NCI-H345 treated with DMSO at 0.1 percent for 48 hours (cell line): ENCODE measurements around the gene CPEB3.

Source experiments
- DNase-seq: peaks from one replicate; lab custom pipeline; 2025; ENCODE audit not compliant: unreplicated experiment; lab: John Stamatoyannopoulos, UW

Gene CPEB3

GRCh38 chr10:92268748-92269147 is 22.1 kb downstream of the CPEB3 start:
- no peak for DNase-seq

GRCh38 chr10:92267343-92267742 is 23.5 kb downstream of the CPEB3 start:
- no peak for DNase-seq

GRCh38 chr10:92265687-92266258 is 25.1 kb downstream of the CPEB3 start:
- DNase-seq = no peak

DNA sequence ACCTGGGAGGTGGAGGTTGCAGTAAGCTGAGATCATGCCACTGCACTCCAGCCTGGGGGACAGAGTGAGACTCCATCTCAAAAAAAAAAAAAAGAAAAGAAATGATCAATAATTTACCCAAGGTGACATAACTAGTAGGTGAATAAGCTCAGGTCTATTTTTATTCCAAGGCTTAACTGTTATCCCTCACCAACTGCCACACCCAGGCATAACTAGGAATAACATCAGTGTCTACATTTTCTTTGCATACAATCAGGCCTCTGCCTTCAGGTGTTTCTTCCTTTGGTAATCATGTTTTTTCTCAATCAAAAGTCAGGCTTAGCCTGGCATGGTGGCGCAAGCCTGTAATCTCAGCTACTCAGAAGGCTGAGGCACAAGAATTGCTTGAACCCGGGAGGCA is 26.6 kb downstream of the CPEB3 start:
- no peak for DNase-seq

DNA sequence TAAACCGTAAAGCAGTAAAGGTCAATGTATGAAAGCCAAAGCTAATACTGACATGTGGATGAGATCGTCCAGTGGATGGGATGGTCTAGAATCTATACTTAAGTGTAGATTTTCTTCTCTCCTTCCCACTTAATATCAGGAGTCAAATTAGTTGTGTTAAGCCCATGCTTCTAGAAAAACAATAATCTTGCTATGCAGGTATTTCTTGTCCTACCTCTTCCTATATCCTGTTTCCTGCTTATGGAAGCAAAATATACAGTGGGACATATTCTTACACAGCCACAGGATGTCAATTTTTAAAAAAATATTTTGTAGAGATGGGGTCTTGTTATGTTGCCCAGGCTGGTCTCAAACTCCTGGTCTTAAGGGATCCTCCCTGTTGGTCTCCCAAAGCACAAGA is 27.5 kb downstream of the CPEB3 start:
- DNase-seq = no peak

DNA sequence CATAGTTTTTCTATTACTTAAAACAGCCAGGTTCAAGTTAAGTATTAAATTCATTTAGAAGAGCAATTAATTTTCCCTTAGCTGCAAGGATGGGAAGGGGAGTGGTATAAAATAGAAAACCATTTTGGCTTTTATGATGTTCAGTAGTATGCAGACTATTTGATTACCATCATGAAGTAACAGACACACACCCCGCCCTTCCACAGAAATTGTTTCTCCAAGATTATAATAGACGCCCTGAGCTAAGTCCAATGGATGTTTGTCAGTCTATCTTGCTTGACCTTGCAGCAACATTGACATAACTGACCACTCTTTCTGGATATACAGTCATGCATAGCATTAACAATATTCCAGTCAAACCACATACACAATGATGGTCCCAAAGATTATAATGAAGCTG is 42.3 kb downstream of the CPEB3 start:
- DNase-seq = no peak

DNA sequence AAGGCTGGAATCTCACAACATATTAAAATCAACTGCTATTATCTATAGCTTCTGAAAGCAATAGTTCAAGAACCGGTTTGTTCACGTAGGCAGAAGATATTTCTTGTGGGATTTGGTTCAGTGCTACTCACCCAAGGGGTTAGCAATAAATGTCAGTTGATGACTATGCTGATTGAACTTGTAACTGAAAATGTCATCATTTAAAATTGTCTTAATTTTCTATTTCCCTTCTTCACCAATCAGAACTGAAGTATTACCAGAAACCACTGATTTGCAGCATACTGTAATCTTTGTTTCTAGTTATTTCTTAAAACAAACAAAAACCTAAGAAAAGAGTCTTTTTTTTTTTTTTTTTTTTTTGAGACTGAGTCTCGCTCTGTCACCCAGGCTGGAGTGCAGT is 46.1 kb downstream of the CPEB3 start:
- DNase-seq = no peak

DNA sequence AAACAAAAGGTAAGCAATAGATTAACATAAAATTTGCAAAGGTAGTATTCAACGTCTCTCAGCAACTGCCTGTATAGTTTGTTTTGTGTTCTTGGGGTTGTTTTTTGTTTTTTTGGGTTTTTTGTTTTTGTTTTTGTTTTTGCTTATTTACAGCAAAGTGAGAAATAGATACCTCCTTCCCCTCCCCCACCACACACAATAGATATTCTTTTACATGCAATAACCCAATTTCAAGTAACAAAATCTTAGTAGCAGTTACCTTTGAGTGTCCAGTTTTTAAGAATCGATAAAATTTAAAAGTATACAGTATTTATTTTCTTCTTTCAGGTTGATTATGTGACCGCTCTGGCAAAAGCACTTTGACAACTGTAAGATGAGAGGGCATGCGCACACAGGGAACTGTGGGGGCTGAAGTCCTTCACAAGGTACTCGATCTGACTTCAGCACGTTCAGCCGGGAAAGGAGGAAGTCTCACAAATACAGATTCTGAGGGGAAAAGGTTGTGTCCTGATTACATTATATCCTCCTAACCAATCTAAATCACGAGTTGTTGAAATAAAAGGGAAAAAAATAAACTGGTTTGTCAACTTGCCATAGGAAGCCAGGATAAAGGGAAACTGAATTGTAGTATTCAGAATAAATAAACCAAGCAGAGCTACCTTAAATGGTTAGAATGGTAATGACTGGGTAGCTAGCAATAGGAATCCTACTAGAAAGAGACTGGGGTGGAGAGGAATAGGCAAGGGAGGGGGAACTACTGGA is 47.8 kb downstream of the CPEB3 start:
- peak; percentile 42 for DNase-seq

DNA sequence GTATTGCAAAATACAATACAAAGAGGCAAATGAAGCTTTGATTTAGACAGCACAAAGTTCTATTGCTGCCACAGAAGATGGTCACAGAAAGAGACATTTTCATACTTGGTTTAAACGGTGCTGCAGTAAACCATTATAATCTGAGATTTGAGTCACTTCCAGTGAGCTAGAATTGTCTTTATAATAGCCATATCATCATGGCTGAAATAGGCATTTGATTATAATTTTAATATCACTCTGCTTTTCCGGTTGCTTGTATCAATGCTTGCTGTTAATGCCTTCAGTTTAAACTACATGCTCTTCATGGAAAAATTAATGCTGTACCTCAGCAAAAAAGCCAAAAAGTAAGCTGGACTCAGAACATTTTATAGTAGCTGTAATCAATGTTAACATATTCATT is 48.5 kb downstream of the CPEB3 start:
- DNase-seq = no peak

DNA sequence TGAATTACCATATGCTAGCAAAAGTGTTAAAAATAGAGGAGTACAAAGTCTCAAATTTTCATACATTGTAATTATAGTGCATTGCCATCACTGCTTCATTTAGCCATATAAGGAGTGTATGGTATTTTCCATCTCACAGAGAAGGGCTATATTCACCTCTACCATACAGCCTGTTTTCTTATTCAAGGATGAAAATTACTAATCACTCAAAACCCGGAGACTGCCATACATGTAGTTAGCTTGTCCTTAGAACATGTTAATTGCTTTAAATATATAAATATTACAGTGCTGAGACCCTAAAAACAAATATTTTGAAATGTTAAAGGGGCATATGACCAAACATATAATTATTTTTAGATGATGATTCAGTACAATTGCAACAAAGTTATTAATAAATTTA is 49.4 kb downstream of the CPEB3 start:
- DNase-seq = no peak

- no peak for DNase-seq
Observed at GRCh38 chr10:92241158-92241500, 49.7 kb downstream of the CPEB3 start.

DNA sequence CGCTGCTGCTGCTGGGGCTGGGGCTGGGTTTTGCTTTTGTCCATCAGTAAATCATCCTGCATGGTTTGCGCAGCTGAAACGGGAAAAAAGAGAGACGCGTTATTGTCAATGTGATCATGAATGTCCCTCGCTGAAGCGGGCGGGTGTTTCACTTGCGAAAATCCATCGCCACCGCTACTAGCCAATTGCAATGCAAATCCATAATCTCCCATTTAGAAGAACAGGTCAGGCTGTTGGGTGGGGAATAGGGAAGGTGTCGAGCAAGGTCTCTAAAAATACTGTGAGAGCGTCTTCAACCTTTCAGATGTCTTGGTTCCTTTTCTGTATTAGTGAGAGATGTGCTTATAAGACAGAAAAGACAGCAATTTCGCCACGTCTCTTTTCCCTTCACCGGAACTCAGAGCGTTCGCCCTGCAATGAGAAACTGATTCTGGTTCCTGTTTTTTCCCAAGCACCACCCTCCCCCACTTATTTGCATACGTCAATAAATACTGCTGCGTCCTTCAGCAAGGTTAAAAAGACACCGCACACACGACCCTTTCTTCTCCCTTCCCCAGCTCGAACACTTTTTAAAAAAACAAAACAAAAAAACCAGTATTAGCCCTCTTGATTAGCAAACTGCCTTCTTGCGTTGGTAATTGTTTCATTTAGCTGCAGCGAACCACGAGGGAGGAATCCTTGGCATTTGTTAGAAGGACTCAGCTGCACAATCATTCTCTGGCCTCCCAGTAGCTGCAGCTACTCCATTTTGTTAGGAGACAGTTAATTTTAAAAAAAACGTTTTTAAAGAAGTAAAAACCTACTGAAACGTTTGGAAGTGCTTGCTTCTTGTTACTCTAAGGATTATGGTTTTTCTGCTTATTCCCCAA is 50.4 kb downstream of the CPEB3 start:
- DNase-seq = no peak

DNA sequence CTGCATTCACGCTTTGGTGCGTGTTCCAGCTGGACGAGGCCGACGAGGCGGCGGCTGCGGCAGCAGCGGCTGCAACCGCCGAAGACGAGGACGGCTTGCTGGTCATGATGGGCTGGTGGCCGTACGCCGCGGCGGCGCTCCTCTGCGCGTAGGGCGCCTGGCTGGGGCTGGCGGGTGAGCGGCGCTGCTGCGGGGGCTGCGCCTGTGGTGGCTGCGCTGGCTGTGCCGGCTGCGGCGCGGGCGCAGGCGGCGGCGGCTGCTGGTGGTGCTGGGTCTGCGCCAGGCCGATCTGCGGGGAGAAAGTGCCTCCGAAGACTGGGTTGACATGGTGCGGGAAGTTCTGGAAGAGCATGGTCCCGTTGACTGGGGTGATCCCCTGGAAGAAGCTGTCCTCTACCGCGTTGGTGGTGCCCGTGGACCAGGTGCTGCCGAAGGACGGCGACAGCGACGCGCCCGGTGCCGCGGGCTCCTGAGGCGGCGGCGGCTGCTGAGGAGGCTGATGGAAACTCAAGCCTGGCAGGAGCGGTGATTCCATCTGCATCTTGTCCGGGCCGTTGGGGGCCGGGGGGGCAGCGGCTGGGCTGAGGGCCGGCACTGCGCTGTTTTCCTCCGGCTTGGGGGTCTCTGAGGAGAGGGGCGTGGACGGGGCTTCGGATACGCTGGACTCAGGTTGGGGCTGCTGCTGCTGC is 51.1 kb downstream of the CPEB3 start:
- no peak for DNase-seq

DNA sequence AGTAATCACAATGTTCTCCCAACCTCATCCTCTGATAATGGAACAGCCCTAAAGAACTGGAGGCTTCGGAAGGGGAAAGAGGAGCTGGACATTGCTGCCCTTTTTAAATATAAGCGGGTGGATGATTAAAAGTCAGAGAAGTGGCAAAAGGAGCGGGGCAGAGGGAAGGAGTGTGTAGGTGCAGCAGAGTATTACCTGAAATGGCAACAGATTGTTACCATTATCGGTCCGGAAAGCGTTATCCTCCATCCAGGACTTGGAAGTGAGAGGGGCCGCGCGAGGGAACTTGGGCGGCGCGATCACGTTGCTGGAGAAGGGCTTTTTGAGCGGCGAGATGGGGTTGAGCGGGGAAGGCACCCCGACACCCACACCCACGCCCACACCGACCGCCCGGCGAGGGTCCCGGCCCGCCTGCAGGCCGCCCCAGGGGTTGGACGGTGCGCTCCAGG is 51.7 kb downstream of the CPEB3 start:
- no peak for DNase-seq

GRCh38 chr10:92238586-92239098 is 52.2 kb downstream of the CPEB3 start:
- no peak for DNase-seq

DNA sequence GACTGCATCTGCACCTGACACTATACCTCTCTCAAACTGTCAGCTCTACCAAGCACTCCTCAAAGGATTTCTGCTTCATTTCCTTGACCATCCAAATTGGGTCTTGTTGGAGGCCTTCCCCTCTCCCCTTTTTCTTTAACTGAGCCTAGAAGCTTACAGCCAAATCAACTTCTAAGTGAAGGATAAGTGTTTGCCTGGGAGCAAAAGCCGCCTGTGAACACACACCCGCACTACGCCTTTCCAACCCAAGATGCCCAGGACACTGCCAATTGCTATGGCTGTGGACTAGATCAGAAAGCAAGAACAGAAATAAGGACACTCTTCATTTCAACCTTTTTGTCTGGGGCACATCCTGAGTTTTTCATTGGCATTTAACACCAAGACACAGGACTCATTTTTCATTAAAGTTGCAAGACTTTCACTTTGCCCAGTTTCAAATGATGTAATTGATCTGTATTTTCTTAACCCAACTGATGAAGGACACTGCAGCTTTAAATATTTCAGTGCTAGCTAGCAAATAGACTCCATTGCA is 52.8 kb downstream of the CPEB3 start:
- no peak for DNase-seq

DNA sequence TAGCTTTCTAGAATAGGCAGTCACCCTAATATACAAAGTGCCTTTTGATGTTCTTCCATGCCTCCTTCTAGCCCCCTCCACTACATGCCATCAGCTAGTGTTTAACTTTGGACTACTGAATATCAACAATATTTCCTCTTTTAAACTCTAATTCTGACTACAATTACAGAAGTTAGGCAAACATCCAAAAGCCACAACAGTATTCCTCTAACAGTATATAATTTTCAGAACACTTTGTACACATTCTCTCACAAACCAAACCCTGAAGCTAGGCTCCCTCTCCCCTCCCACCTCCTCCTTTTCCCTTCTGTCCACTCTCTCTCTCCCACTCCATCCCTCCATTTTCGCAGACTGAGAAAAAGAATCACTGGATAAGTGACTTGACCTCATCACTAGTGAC is 59.7 kb downstream of the CPEB3 start:
- no peak for DNase-seq

DNA sequence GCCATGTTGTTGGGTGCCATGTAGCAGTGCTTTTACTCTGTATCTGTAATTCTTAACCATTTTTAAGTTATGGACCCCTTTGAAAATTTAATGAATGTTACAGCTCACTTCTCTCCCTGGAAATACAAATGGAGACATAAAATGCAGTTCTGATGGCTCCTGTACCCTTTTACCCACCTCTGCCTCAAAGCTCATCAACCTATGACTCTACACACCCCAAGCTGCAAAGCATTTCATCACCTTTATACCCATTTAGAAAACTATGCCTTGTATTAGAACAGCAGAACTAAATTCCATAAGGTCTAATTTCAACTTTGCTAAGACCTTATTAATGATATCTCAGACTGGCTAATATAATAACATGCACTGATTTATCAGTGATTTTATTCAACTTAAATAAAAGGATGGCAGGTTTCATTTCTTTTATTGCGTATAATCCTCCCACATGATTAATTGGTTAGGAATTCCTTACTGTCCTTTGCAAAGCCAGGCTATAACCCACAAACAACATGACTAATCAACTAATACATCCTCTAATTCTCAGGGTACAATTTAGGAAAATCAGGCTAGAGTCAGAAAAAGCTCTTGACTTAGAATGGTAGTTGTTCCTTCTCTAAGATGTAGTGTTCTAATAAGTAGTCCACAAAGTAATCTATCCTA is 68.1 kb downstream of the CPEB3 start:
- DNase-seq = no peak

- no peak for DNase-seq
Observed at GRCh38 chr10:92219559-92219958, 71.3 kb downstream of the CPEB3 start.

- no peak for DNase-seq
Observed at GRCh38 chr10:92218569-92218968, 72.3 kb downstream of the CPEB3 start.
